Lower leg skin (tissue), 4 donors: ENCODE measurements around the gene AS3MT. TPM values are rescaled to one million over a fixed set of nuclear protein-coding genes. Genes with fewer than 3 reads are reported as not detected.
A peak's percentile ranks its signal among the peaks of the same experiment; 100 is the strongest.
"Not testable (repeated sequence)": the region's sequence is repeated elsewhere in the genome, so short reads cannot be mapped to it uniquely, and the experiment has no call there.

Experiments
- DNase-seq, 2 donors: peaks; one replicate each; pipeline ENCODE4 v3.0.0-alpha.2; 2019; ENCODE audit warnings: low spot score in 2 of 2
- H3K4me3 ChIP-seq: fragments of 200-600 bp; sonication (generic); 2 replicates; pipeline ENCODE4 v1.5.1; 2017; ENCODE audit warnings: mild to moderate bottlenecking, low read depth; ENCODE audit not compliant: poor library complexity, severe bottlenecking
- CTCF ChIP-seq, 3 donors: fragments of 450-650 bp; IDR thresholded peaks; one replicate each; pipeline ENCODE4 v1.5.1; 2016; ENCODE audit warnings: antibody characterized with exemption in 3 of 3, mild to moderate bottlenecking in 3 of 3, moderate library complexity in 2 of 3
- POLR2A ChIP-seq, 2 donors: fragments of 450-650 bp; IDR thresholded peaks; one replicate each; pipeline ENCODE4 v1.6.1; 2016 to 2017; ENCODE audit warnings: antibody characterized with exemption in 2 of 2, mild to moderate bottlenecking in 1 of 2, moderate library complexity in 1 of 2
- WGBS, 2 donors: methylation state at CpG; one replicate each; pipeline ENCODE4 v1.1.5; 2018; 5-methylcytosine and 5-hydroxymethylcytosine counted together
- intact Hi-C: fragments of 100-400 bp; cut with DNase I; formaldehyde crosslinking; loops from one replicate; pipeline ENCODE4 v1.15.0; 2023; ENCODE audit warnings: low total_unique reads
- total RNA-seq, 4 donors: library from RNA; depleted of rRNA; stranded (reverse); fragments of >200 nt; gene quantifications; one replicate each; pipeline ENCODE4 v1.1.0, GENCODE V29; 2016

Gene AS3MT
- total RNA-seq, 4 donors from 2014 or later, result 1.8 to 5.1 (median 3.9) TPM

GRCh38 chr10:102850025-102850518 is 19.2 kb upstream of the AS3MT start:
- H3K4me3 ChIP-seq, result no peak overlapping the region
- DNase-seq, result no peak
- 70% methylated on average over 9 of the region's 9 CpGs for WGBS, 2 donors
- intact Hi-C loops, result no loop called here
- TF ChIP-seq CTCF (IDR thresholded peaks at IDR 0.05) (peak in 1 of 3 donors; percentile 13), POLR2A (IDR thresholded peaks at IDR 0.05) (no peak)

GRCh38 chr10:102853237-102853636 is 16.0 kb upstream of the AS3MT start:
- intact Hi-C loops, H3K4me3 ChIP-seq: not testable (repeated sequence)
- peak in 1 of 2 donors; percentile 61 for DNase-seq
- 92 to 95% methylated on average over 7 of the region's 7 CpGs for WGBS, 2 donors

- intact Hi-C loops, H3K4me3 ChIP-seq: not testable (repeated sequence)
- peak in 1 of 2 donors; percentile 79 for DNase-seq
- 47 to 64% methylated on average over 11 of the region's 11 CpGs for WGBS, 2 donors
Measured at GRCh38 chr10:102855731-102856436, 13.4 kb upstream of the AS3MT start.

GRCh38 chr10:102856758-102857424 is 12.4 kb upstream of the AS3MT start:
- TF ChIP-seq POLR2A (IDR thresholded peaks at IDR 0.05) (no peak), CTCF (IDR thresholded peaks at IDR 0.05) (no peak)
- 91 to 93% methylated on average over 3 of the region's 3 CpGs for WGBS, 2 donors
- no peak for DNase-seq
- H3K4me3 ChIP-seq, result no peak overlapping the region
- intact Hi-C loops, result no loop called here

GRCh38 chr10:102859911-102860310 is 9.4 kb upstream of the AS3MT start:
- intact Hi-C loops, result no loop called here
- H3K4me3 ChIP-seq, result no peak overlapping the region
- DNase-seq, result no peak
- no peak for TF ChIP-seq POLR2A (IDR thresholded peaks at IDR 0.05)
- TF ChIP-seq CTCF (IDR thresholded peaks at IDR 0.05), result no peak
- 59 to 71% methylated on average over 2 of the region's 2 CpGs for WGBS, 2 donors

GRCh38 chr10:102863660-102864059 is 5.6 kb upstream of the AS3MT start:
- intact Hi-C loops, result no loop called here
- H3K4me3 ChIP-seq, result no peak overlapping the region
- no peak for TF ChIP-seq POLR2A (IDR thresholded peaks at IDR 0.05)
- no peak for TF ChIP-seq CTCF (IDR thresholded peaks at IDR 0.05)
- DNase-seq, result no peak
- 70 to 78% methylated on average over 2 of the region's 2 CpGs for WGBS, 2 donors
